Fibroblast of skin of right quadriceps (primary cell): ENCODE results near the gene EBF3.

Source experiments
- DNase-seq: peaks from one replicate; pipeline ENCODE4 v3.0.0-alpha.2; 2013

The EBF3 gene

GRCh38 chr10:129825826-129826225 lies 138.2 kb downstream of the EBF3 start:
- DNase-seq = no peak

GRCh38 chr10:129825221-129825620 lies 138.9 kb downstream of the EBF3 start:
- DNase-seq = no peak

- no peak for DNase-seq
Observed at GRCh38 chr10:129820451-129820850, 143.6 kb downstream of the EBF3 start.

GRCh38 chr10:129816656-129817045 lies 147.4 kb downstream of the EBF3 start:
- DNase-seq = no peak

GRCh38 chr10:129815898-129816655 lies 148.0 kb downstream of the EBF3 start:
- no peak for DNase-seq

GRCh38 chr10:129814681-129815646 lies 149.1 kb downstream of the EBF3 start:
- no peak for DNase-seq

GRCh38 chr10:129812398-129812797 lies 151.7 kb downstream of the EBF3 start:
- DNase-seq = no peak

GRCh38 chr10:129811208-129811607 lies 152.9 kb downstream of the EBF3 start:
- DNase-seq = no peak

GRCh38 chr10:129809841-129810240 lies 154.2 kb downstream of the EBF3 start:
- no peak for DNase-seq

- DNase-seq = no peak
Observed at GRCh38 chr10:129809431-129809830, 154.6 kb downstream of the EBF3 start.

GRCh38 chr10:129808092-129808983 lies 155.7 kb downstream of the EBF3 start:
- DNase-seq = no peak

GRCh38 chr10:129807211-129807610 lies 156.9 kb downstream of the EBF3 start:
- DNase-seq = no peak

- DNase-seq = no peak
Observed at GRCh38 chr10:129800796-129801340, 163.2 kb downstream of the EBF3 start.

- no peak for DNase-seq
Observed at GRCh38 chr10:129799942-129800341, 164.1 kb downstream of the EBF3 start.

- no peak for DNase-seq
Observed at GRCh38 chr10:129796710-129797420, 167.2 kb downstream of the EBF3 start.

- DNase-seq = no peak
Observed at GRCh38 chr10:129793996-129794395, 170.1 kb downstream of the EBF3 start.

GRCh38 chr10:129793479-129793878 lies 170.6 kb downstream of the EBF3 start:
- DNase-seq = no peak

- DNase-seq = no peak
Observed at GRCh38 chr10:129792864-129793263, 171.2 kb downstream of the EBF3 start.

GRCh38 chr10:129792141-129792540 lies 171.9 kb downstream of the EBF3 start:
- DNase-seq = no peak

GRCh38 chr10:129790715-129791446 lies 173.2 kb downstream of the EBF3 start:
- no peak for DNase-seq

GRCh38 chr10:129788215-129788614 lies 175.9 kb downstream of the EBF3 start:
- no peak for DNase-seq
